Ramos (cell line): ENCODE results near the gene SMAD2.

Source experiments
- in situ Hi-C: fragments of 300-500 bp; cut with MboI; formaldehyde crosslinking; loops from one replicate; pipeline ENCODE4 v1.14.3; 2022; ENCODE audit warnings: low sequenced_read_pairs; ENCODE audit not compliant: unreplicated experiment

The SMAD2 gene

GRCh38 chr18:47800248-47800647 is 130.2 kb downstream of the SMAD2 start:
- in situ Hi-C loops: no loop called here

DNA sequence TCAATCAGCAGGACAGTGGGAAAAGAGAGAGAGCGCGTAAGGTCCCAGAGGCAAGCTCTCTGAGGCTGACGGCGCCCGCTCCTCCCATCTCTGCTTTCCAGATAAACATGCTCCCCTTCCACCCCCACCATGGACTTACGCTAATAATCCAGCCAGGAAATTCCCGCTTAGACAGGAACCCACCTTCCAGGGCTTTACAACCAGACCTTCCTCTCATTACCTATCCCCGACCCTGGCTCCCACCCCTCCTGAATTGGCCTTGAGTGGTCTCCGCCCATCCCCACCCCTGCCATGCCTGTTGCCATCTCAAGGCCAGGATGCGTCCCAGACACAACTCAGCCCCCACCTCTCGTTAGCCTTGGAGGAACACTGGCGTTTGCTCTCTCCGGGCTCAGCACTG is 131.1 kb downstream of the SMAD2 start:
- in situ Hi-C loops: loop anchor here (25.0 kb wide), 1 partner anchor 638 kb away; no protein-coding TSS in a partner anchor

DNA sequence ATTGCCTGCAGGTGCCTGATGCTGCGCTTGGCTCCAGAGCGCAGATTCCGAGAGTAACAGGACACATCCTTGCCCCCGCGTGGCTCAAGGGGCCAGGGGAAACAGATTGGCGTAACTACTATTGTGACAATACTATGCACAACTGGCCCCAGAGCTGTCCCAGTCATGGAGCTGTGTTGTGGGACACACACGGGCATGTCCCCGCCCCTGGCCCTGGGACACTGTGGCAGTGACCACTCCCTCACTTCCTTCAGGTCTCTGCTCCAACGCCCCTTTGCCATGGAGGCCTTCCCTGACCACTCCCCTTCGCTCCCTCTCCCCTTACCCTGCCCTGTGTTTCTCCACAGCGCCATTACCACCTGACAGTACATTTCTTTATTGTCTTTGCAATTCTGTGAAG is 132.1 kb downstream of the SMAD2 start:
- in situ Hi-C loops: loop anchor here (25.0 kb wide), 1 partner anchor 639 kb away; no protein-coding TSS in a partner anchor

DNA sequence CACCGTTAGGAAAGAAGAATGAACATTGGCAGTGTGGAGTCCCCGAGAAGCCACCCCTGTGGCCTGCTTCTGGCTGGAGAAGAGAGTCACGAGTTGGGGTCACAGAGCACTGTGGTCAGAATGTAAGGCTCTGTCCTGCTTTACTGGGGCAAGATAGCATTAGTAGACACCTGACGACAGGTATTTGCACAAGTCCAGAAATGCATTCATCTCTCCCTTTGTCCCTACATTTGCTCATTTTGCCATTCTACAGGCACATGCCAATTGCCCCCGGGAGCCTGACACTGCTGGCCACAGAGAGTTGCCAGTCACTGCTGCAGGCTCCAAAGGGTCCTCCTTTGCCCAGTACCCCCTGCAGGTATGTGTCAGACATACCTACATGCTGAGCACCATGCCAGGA is 133.3 kb downstream of the SMAD2 start:
- in situ Hi-C loops: loop anchor here (25.0 kb wide), 1 partner anchor 640 kb away; no protein-coding TSS in a partner anchor

GRCh38 chr18:47795434-47795814 is 135.0 kb downstream of the SMAD2 start:
- in situ Hi-C loops: loop anchor here (25.0 kb wide), 1 partner anchor 642 kb away; no protein-coding TSS in a partner anchor

GRCh38 chr18:47794725-47795433 is 135.6 kb downstream of the SMAD2 start:
- in situ Hi-C loops: loop anchor here (25.0 kb wide), 1 partner anchor 642 kb away; no protein-coding TSS in a partner anchor

GRCh38 chr18:47793609-47794008 is 136.8 kb downstream of the SMAD2 start:
- in situ Hi-C loops: loop anchor here (25.0 kb wide), 1 partner anchor 644 kb away; no protein-coding TSS in a partner anchor

DNA sequence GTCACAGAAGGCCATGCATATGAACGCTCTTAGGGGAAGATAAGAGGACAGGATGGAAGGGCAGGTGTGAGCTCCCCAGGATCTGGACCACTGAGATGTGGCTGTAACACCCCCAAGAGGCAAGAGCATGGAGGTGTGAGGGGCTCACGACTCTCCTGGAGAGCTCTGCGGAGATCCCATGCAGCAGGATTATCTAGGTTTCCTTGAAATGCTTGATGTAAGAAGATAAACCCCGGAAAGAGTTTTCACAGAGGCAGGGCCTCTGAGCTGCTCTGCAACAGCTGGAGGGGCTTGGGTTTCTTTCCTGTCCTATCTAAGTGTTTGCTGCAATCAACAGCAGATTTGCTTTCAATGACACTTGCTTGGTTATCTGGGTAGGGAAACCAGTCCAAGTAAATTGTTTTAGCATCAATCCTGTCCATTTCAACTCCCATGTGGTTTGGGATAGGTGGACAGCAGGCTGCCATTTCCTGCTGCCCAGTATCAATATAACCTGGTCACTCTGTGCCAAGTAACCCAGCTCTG is 138.9 kb downstream of the SMAD2 start:
- in situ Hi-C loops: loop anchor here (25.0 kb wide), 1 partner anchor 646 kb away; no protein-coding TSS in a partner anchor

GRCh38 chr18:47790036-47790435 is 140.4 kb downstream of the SMAD2 start:
- in situ Hi-C loops: loop anchor here (25.0 kb wide), 1 partner anchor 647 kb away; no protein-coding TSS in a partner anchor

GRCh38 chr18:47788621-47789020 is 141.8 kb downstream of the SMAD2 start:
- in situ Hi-C loops: loop anchor here (25.0 kb wide), 1 partner anchor 649 kb away; no protein-coding TSS in a partner anchor

GRCh38 chr18:47781561-47781960 is 148.9 kb downstream of the SMAD2 start:
- in situ Hi-C loops: loop anchor here (25.0 kb wide), 1 partner anchor 656 kb away; no protein-coding TSS in a partner anchor

DNA sequence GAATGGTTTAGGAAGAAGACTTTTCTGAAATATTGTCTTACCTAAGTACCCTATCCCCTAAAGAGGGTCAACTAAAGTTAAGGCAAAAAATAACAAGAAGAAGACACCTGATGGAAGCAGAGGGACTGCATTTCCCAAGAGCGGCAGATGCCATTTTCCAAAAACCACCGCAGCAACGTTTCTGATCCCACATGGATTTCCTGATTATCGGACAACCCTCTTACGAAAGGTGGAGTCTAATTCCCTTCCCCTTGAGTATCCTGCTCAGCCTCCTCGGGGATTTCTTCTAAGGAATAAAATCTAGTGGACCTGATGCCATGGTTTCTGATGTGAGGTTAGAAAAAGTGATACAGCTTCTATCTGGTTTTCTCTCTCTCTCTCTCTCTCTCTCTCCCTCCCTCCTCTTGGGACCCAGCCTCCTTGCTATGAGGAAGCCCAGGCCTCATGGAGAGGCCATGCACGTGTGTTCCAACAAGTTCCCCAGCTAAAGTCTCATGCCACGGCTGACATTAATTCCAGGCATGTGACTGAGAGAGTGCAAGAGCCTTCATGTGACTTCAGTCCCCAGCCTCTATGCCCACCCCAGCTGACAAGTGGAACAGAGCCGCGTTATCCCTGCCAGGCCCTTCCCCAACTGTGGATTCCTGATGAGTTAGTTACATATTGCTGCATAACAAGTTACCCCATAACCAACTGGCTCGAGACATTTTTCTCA is 150.3 kb downstream of the SMAD2 start:
- in situ Hi-C loops: loop anchor here (25.0 kb wide), 1 partner anchor 657 kb away; no protein-coding TSS in a partner anchor

GRCh38 chr18:47779381-47779780 is 151.1 kb downstream of the SMAD2 start:
- in situ Hi-C loops: loop anchor here (25.0 kb wide), 1 partner anchor 658 kb away; no protein-coding TSS in a partner anchor

- in situ Hi-C loops: loop anchor here (25.0 kb wide), 1 partner anchor 660 kb away; no protein-coding TSS in a partner anchor
Observed at GRCh38 chr18:47777626-47778025, 152.8 kb downstream of the SMAD2 start.

GRCh38 chr18:47775961-47776360 is 154.5 kb downstream of the SMAD2 start:
- in situ Hi-C loops: loop anchor here (25.0 kb wide), 1 partner anchor 661 kb away; no protein-coding TSS in a partner anchor

GRCh38 chr18:47773931-47774330 is 156.5 kb downstream of the SMAD2 start:
- in situ Hi-C loops: loop anchor here (5.0 kb wide), 1 partner anchor 248 kb away; no protein-coding TSS in a partner anchor

DNA sequence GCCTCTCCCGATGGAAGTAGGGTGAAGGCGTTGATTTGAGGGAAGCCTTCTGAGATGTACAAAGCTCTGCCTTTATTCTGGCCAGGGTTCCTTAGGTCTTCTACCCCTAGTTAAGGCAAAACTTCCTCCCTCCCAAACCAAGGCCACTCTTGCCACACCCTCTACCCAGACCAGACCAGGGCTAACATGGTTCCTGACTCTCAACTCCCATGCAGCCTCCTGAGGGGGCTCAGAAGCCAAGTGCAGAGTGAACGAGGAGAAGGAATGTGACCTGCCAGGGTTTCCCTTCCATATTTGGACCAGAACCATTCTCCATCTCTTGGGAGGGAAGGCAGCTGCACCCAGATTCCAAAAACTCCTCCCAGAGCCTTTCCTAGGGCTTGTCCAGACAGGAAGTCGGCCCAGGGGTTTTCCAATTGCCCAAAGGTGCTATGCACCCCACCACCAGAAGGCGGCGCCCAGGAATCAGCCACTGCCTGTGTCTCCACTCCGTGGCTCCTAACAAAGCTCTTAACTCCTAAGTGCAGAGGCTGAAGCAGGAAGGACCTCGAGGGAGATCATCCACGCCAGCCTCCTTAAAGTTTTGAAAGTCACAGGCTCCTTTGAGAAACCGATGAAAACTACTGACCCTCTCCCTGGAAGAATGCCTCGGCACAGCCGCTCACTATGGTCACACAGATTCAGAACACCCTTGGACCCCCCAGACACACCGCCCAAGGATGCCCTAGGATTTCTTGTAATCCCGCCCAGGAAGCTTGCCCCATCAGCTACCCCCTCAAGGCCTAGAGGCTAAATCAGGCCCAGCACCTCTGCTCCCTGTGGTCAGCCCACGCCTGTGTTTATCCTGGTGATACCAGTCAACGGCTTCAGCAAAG is 157.8 kb downstream of the SMAD2 start:
- in situ Hi-C loops: loop anchor here (5.0 kb wide), 1 partner anchor 250 kb away; no protein-coding TSS in a partner anchor

GRCh38 chr18:47771922-47772321 is 158.5 kb downstream of the SMAD2 start:
- in situ Hi-C loops: loop anchor here (5.0 kb wide), 1 partner anchor 250 kb away; no protein-coding TSS in a partner anchor

- in situ Hi-C loops: no loop called here
Observed at GRCh38 chr18:47767699-47768098, 162.8 kb downstream of the SMAD2 start.
